PC-9 (cell line): Measurements from ENCODE around the gene MTHFD1L. TPM values are rescaled to one million over a fixed set of nuclear protein-coding genes. Genes with fewer than 3 reads are reported as not detected.
"Not testable (repeated sequence)": the region's sequence is repeated elsewhere in the genome, so short reads cannot be mapped to it uniquely, and the experiment has no call there.

ENCODE experiments used
- BruUV-seq: library from RNA; stranded (reverse); fragments of 400-500 nt; replicated peaks from 2 replicates; lab custom pipeline; 2021; lab: Mats Ljungman, UMichigan
- CTCF ChIA-PET: fragments of 300-600 bp; sonication (Branson Sonifier 250); formaldehyde crosslinking; loops from one replicate; lab custom pipeline; 2022; ENCODE audit warnings: antibody characterized with exemption; lab: Charles Lee
- POLR2A ChIA-PET: fragments of 300-600 bp; sonication (Branson Sonifier 250); formaldehyde crosslinking; loops from one replicate; lab custom pipeline; 2022; ENCODE audit warnings: antibody characterized with exemption; ENCODE audit not compliant: unreplicated experiment; lab: Charles Lee
- DNase-seq, 2 experiments: peaks; one replicate each; pipeline versions ENCODE4 v3.0.0 to v3.0.0-alpha.2; 2015 to 2022; ENCODE audit warnings: mixed read lengths in 1 of 2
- H2AFZ ChIP-seq: fragments of 200-600 bp; sonication (generic); 2 replicates; pipeline ENCODE4 v1.8.1; 2017; ENCODE audit warnings: antibody characterized with exemption
- H3F3A ChIP-seq: fragments of 200-600 bp; sonication (generic); 2 replicates; pipeline ENCODE4 v1.8.1; 2017; ENCODE audit warnings: antibody characterized with exemption, mild to moderate bottlenecking, low read depth; ENCODE audit not compliant: insufficient read depth
- H3K27ac ChIP-seq: fragments of 200-600 bp; sonication (generic); 2 replicates; pipeline ENCODE4 v1.6.1; 2016; ENCODE audit warnings: mixed run types
- H3K27me3 ChIP-seq: fragments of 200-600 bp; sonication (generic); 2 replicates; pipeline ENCODE4 v1.6.1; 2016; ENCODE audit warnings: low read depth, mixed run types; ENCODE audit not compliant: insufficient read depth
- H3K36me3 ChIP-seq: fragments of 200-600 bp; sonication (generic); 2 replicates; pipeline ENCODE4 v1.6.1; 2016; ENCODE audit warnings: low read depth, mixed run types
- H3K4me1 ChIP-seq: fragments of 200-600 bp; sonication (generic); replicated peaks from 2 replicates; pipeline ENCODE4 v1.6.1; 2016; ENCODE audit warnings: mixed run types; ENCODE audit not compliant: insufficient read depth
- H3K4me2 ChIP-seq: fragments of 200-600 bp; sonication (generic); 2 replicates; pipeline ENCODE4 v1.6.1; 2017; ENCODE audit warnings: mixed run types
- H3K4me3 ChIP-seq: fragments of 200-600 bp; sonication (generic); 2 replicates; pipeline ENCODE4 v1.6.1; 2016; ENCODE audit warnings: mixed run types
- H3K79me2 ChIP-seq: fragments of 200-600 bp; sonication (generic); 2 replicates; pipeline ENCODE4 v1.6.1; 2017; ENCODE audit warnings: low read depth, mixed run types
- H3K9me2 ChIP-seq: fragments of 200-600 bp; sonication (generic); 2 replicates; pipeline ENCODE4 v1.8.1; 2017; ENCODE audit warnings: mild to moderate bottlenecking; ENCODE audit not compliant: insufficient read depth
- H3K9me3 ChIP-seq: fragments of 200-600 bp; sonication (generic); 2 replicates; pipeline ENCODE4 v1.8.1; 2016; ENCODE audit warnings: low read depth; ENCODE audit not compliant: insufficient read depth
- H4K20me1 ChIP-seq: fragments of 200-600 bp; sonication (generic); 2 replicates; pipeline ENCODE4 v1.8.1; 2017; ENCODE audit not compliant: insufficient read depth
- EZH2 ChIP-seq: fragments of 200-600 bp; sonication (generic); IDR thresholded peaks from 2 replicates; pipeline ENCODE4 v1.8.0; 2017; ENCODE audit warnings: antibody characterized with exemption, low read depth
- intact Hi-C: fragments of 100-400 bp; cut with micrococcal nuclease; formaldehyde crosslinking; loops from one replicate; pipeline ENCODE4 v1.10.0; 2022; ENCODE audit not compliant: unreplicated experiment
- total RNA-seq: library from RNA; stranded (reverse); gene quantifications from 2 replicates; pipeline ENCODE4 v1.2.3, GENCODE V29; 2021
- TF ChIP-seq, protein P1 (sequence below): fragments of 200-600 bp; sonication (generic); conservative IDR thresholded peaks from 2 replicates; pipeline ENCODE4 v1.6.1; 2017; ENCODE audit warnings: mixed run types, antibody characterized with exemption, mild to moderate bottlenecking, moderate library complexity

Gene MTHFD1L
- total RNA-seq, 1 experiment from 2014 or later, result 53.3 TPM

DNA sequence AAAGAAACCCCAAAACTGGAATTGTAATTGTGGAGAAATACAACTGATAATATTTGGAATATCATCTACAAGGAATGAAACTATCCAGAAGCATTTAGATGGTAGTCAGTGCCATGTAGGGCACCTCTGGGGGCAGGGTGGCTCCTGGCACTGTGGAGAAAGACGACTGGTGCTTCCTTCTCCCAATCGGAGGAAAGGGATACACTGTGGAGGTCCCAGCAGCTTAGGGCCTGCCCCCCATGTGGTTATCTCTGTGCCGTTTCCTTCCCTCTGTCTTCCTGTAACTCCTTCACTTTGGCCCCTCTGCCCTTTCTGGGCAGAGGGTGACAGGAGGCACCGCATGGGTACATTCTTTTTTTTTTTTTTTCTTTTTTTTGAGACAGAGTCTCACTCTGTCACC is 178.4 kb downstream of the MTHFD1L start:
- H3K27me3 ChIP-seq, result no peaks in the 10 kb centered on the region
- H3K79me2 ChIP-seq, result no peaks in the 10 kb centered on the region; the same call in 1 of the 2 replicates
- intact Hi-C loops, result loop anchor here (10.0 kb wide), 1 partner anchor 281 kb away; no protein-coding TSS in a partner anchor
- BruUV-seq, result TSS peak; percentile 17
- peak overlapping the region; percentile 14; the same call in 1 of the 2 replicates for H3K4me2 ChIP-seq
- peak overlapping the region; percentile 95 for H3K27ac ChIP-seq
- ChIA-PET POLR2A (no interaction called here), CTCF (interaction anchor here (0.6 to 0.7 kb wide), 3 partner anchors 42 to 280 kb away, joined by 3 to 10 read pairs (median 5); no protein-coding TSS in a partner anchor)
- no peak overlapping the region for H2AFZ ChIP-seq
- H3K9me2 ChIP-seq, result no peaks in the 10 kb centered on the region
- peaks cover 71% of the 10 kb centered on the region for H3K4me1 ChIP-seq
- peaks cover 47% of the 10 kb centered on the region for H3F3A ChIP-seq
- no peak overlapping the region for H3K4me3 ChIP-seq
- peaks cover 16% of the 10 kb centered on the region; the same call in 1 of the 2 replicates for H3K36me3 ChIP-seq
- no peak for DNase-seq
- H4K20me1 ChIP-seq, result no peaks in the 10 kb centered on the region
- no peak for TF ChIP-seq EZH2
- TF ChIP-seq, protein P1, sequence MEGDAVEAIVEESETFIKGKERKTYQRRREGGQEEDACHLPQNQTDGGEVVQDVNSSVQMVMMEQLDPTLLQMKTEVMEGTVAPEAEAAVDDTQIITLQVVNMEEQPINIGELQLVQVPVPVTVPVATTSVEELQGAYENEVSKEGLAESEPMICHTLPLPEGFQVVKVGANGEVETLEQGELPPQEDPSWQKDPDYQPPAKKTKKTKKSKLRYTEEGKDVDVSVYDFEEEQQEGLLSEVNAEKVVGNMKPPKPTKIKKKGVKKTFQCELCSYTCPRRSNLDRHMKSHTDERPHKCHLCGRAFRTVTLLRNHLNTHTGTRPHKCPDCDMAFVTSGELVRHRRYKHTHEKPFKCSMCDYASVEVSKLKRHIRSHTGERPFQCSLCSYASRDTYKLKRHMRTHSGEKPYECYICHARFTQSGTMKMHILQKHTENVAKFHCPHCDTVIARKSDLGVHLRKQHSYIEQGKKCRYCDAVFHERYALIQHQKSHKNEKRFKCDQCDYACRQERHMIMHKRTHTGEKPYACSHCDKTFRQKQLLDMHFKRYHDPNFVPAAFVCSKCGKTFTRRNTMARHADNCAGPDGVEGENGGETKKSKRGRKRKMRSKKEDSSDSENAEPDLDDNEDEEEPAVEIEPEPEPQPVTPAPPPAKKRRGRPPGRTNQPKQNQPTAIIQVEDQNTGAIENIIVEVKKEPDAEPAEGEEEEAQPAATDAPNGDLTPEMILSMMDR, result no peak
- H3K9me3 ChIP-seq, result no peaks in the 10 kb centered on the region

DNA sequence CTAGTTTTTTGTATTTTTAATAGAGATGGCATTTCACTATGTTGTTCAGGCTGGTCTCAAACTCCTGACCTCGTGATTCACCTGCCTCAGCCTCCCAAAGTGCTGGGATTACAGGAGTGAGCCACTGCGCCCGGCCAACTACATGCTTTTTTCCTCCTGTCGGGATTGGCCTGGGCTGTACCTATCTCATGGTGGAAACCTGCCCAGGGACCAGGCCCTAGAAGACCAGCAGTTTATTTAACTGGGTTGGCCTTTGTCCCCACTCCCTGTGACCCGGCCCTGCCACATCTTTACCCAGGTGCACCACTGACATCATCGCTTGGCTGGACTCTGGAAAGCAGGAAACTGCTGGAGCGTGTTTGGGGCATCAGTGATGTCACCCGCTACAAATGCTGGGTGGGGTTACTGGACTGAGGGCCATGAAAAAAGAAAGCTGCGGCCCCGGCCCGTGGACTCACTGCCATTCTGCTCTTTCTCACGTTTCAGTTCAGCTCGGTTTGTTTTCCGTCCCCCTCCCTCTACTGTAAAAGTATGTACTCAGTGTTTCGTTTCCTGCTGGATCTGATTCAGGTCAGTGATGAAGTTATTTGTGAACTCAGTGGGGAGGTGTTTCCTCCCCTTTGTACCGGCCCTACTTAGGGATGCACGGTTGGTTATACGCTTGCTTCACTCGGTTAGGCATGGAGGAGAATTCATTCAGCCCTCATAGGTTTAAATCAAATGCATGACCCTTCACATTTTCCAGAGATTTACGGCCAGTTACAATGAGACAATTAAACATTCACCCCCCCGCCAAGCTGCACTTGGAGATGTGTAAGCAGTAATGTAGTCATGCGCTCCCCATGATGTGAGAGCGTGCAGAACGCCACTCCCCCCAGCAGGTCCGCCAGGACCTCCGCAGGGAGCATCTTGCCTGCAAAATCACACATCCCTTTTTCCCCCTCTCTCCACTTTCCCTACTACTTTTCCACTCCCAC is 179.3 kb downstream of the MTHFD1L start:
- peak overlapping the region; percentile 95 for H3K27ac ChIP-seq
- intact Hi-C loops, result loop anchor here (10.0 kb wide), 1 partner anchor 280 kb away; no protein-coding TSS in a partner anchor
- H3K36me3 ChIP-seq, result peaks cover 10% of the 10 kb centered on the region; the same call in 1 of the 2 replicates
- H4K20me1 ChIP-seq, result no peaks in the 10 kb centered on the region
- H3K4me1 ChIP-seq, result peaks cover 67% of the 10 kb centered on the region
- H3K4me3 ChIP-seq, result peak overlapping the region; percentile 32; the same call in 1 of the 2 replicates
- ChIA-PET CTCF (no interaction called here), POLR2A (interaction anchor here (0.6 kb wide), 1 partner anchor 126 kb away, joined by 3 read pairs; no protein-coding TSS in a partner anchor)
- TF ChIP-seq, protein P1, result no peak
- TF ChIP-seq EZH2, result no peak
- H3K4me2 ChIP-seq, result peak overlapping the region; percentile 65
- TSS peak; percentile 85 for BruUV-seq
- H3K79me2 ChIP-seq, result no peaks in the 10 kb centered on the region; the same call in 1 of the 2 replicates
- H3K9me2 ChIP-seq, result no peaks in the 10 kb centered on the region
- peaks cover 43% of the 10 kb centered on the region for H3F3A ChIP-seq
- H3K27me3 ChIP-seq, result no peaks in the 10 kb centered on the region
- no peaks in the 10 kb centered on the region for H3K9me3 ChIP-seq
- no peak overlapping the region for H2AFZ ChIP-seq
- peak; percentile 87 to 97 for DNase-seq

DNA sequence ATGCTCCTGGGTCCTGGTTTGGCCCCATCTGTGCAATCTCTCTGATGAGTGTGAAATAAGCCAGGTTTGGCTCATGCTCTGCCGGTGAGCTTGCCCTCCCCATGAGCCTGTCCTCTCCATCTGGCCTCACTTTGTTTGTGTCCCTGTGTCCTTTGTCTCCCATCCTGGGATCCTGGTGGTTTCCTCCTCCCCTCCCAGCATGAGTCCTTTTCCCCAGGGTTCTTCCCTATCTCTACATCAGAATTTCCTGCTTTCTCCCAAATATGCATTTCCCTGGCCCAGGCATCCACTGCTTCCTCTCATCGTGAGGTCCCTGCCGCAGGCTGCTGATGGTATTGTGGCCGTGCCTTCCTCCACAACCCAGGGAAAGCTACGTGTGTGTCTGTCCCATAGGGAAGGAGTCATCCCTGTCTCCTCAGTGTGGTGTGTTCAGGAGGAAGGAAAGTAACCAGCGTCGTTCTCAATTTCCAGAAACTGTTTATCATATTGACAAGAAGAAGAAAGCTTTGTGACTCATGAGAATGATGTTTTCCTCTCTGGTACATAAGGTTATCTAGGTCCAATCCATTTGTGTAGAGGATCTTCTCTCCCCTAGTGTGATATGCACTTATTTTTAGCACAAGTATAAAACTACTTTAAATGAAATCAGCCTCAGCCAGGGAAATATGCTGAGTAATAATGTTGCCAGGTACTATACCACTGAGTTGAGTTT is 180.2 kb downstream of the MTHFD1L start:
- H3K9me3 ChIP-seq, POLR2A ChIA-PET, H4K20me1 ChIP-seq, H2AFZ ChIP-seq, H3K9me2 ChIP-seq, H3K79me2 ChIP-seq, H3K36me3 ChIP-seq, BruUV-seq, CTCF ChIA-PET, H3K27me3 ChIP-seq: not testable (repeated sequence)
- peak in 1 of 2 experiments; percentile 74 for DNase-seq
- Histone ChIP-seq H3K27ac (peak overlapping the region; percentile 95), H3K4me2 (peak overlapping the region; percentile 65), H3F3A (peaks cover 36% of the 10 kb centered on the region), H3K4me1 (peaks cover 58% of the 10 kb centered on the region), H3K4me3 (peak overlapping the region; percentile 32; the same call in 1 of the 2 replicates)
- intact Hi-C loops, result loop anchor here (10.0 kb wide), 1 partner anchor 279 kb away; no protein-coding TSS in a partner anchor
